ENCODE data around the gene DACT2. TPM values are rescaled to one million over a fixed set of nuclear protein-coding genes. Genes with fewer than 3 reads are reported as not detected.

The DACT2 gene
- total and polyA plus RNA-seq, 10 donors: 0.04 to 0.09 TPM; not detected in 8

GRCh38 chr6:168299541-168300511 is 19.8 kb downstream of the DACT2 start:
- no peak for TF ChIP-seq CTCF (IDR thresholded peaks at IDR 0.05 in 8 of 11, conservative IDR thresholded peaks at IDR 0.05 in 3 of 11)
- no peak for TF ChIP-seq POLR2AphosphoS5 (IDR thresholded peaks at IDR 0.05)
- TF ChIP-seq POLR2A (IDR thresholded peaks at IDR 0.05): no peak
- H3K27ac ChIP-seq: no peak overlapping the region
- no peaks in the 10 kb centered on the region for H3K9me3 ChIP-seq

GRCh38 chr6:168297643-168298042 is 21.9 kb downstream of the DACT2 start:
- H3K9me3 ChIP-seq: no peaks in the 10 kb centered on the region
- 86 to 91% (median 87%) methylated on average over 13 of the region's 13 CpGs for WGBS, 5 donors
- DNase-seq: peak; percentile 39
- H3K4me3 ChIP-seq: no peak overlapping the region
- H3K27ac ChIP-seq: no peak overlapping the region
- H3K27me3 ChIP-seq (replicated peaks in 1 of 7): peaks cover 0 to 15% (median 0%) of the 10 kb centered on the region in 7 donors
- intact Hi-C loops (cut with DNase I; ENCODE audit: low total_unique reads): no loop called here
- no peaks in the 10 kb centered on the region for H3K4me1 ChIP-seq
- H3K36me3 ChIP-seq: no peaks in the 10 kb centered on the region
- TF ChIP-seq POLR2AphosphoS5 (IDR thresholded peaks at IDR 0.05) (no peak), CTCF (IDR thresholded peaks at IDR 0.05 in 8 of 11, conservative IDR thresholded peaks at IDR 0.05 in 3 of 11) (no peak), POLR2A (IDR thresholded peaks at IDR 0.05) (no peak)

More at GRCh38 chr6:168299541-168300511, 19.8 kb downstream of the DACT2 start:
- DNase-seq: peak; percentile 60
- no peaks in the 10 kb centered on the region for H3K4me1 ChIP-seq
- intact Hi-C loops (cut with DNase I; ENCODE audit: low total_unique reads): no loop called here
- H3K27me3 ChIP-seq (replicated peaks in 1 of 7): peaks cover 0 to 3% (median 0%) of the 10 kb centered on the region in 7 donors
- no peak overlapping the region for H3K4me3 ChIP-seq
- H3K36me3 ChIP-seq: no peaks in the 10 kb centered on the region
- 81 to 85% (median 85%) methylated on average over 25 to 28 of the region's 28 CpGs for WGBS, 5 donors

- Histone ChIP-seq H3K4me3 (no peak overlapping the region), H3K9me3 (peaks cover 0 to under 1% (median 0%) of the 10 kb centered on the region in 8 donors), H3K27ac (no peak overlapping the region), H3K36me3 (no peaks in the 10 kb centered on the region), H3K4me1 (no peaks in the 10 kb centered on the region), H3K27me3 (replicated peaks in 1 of 7) (peaks cover 0 to 19% (median 0%) of the 10 kb centered on the region in 7 donors)
- WGBS, 5 donors: 69 to 74% (median 71%) methylated on average over 7 of the region's 7 CpGs
- DNase-seq: no peak
- TF ChIP-seq POLR2A (IDR thresholded peaks at IDR 0.05): no peak
- no peak for TF ChIP-seq CTCF (IDR thresholded peaks at IDR 0.05 in 8 of 11, conservative IDR thresholded peaks at IDR 0.05 in 3 of 11)
- no peak for TF ChIP-seq POLR2AphosphoS5 (IDR thresholded peaks at IDR 0.05)
- intact Hi-C loops (cut with DNase I; ENCODE audit: low total_unique reads): no loop called here
Measured at GRCh38 chr6:168294901-168295300, 24.7 kb downstream of the DACT2 start.

Data from spleen (tissue), 11 donors.